NB4 (cell line): ENCODE data around the gene WDR87.
A peak's percentile ranks its signal among the peaks of the same experiment; 100 is the strongest.

ENCODE experiments used
- DNase-seq: peaks from one replicate; pipeline ENCODE4 v3.0.0; 2010; ENCODE audit warnings: low read depth
- H3K4me3 ChIP-seq: one replicate; pipeline ENCODE4 v1.5.1; 2011; ENCODE audit warnings: mild to moderate bottlenecking, low read depth, low read length, moderate library complexity
- CTCF ChIP-seq: IDR thresholded peaks from one replicate; pipeline ENCODE4 v1.5.1; 2012; ENCODE audit warnings: low read depth, low read length
- MAX ChIP-seq: IDR thresholded peaks from 2 replicates; pipeline ENCODE4 v1.6.1; 2011; ENCODE audit warnings: low read depth, low read length
- MYC ChIP-seq: IDR thresholded peaks from 2 replicates; pipeline ENCODE4 v1.6.1; 2011; ENCODE audit warnings: low read depth, low read length
- POLR2A ChIP-seq: IDR thresholded peaks from 2 replicates; pipeline ENCODE4 v1.6.1; 2011; ENCODE audit warnings: mild to moderate bottlenecking; ENCODE audit not compliant: insufficient read length; ENCODE audit errors: extremely low read depth

The WDR87 gene

DNA sequence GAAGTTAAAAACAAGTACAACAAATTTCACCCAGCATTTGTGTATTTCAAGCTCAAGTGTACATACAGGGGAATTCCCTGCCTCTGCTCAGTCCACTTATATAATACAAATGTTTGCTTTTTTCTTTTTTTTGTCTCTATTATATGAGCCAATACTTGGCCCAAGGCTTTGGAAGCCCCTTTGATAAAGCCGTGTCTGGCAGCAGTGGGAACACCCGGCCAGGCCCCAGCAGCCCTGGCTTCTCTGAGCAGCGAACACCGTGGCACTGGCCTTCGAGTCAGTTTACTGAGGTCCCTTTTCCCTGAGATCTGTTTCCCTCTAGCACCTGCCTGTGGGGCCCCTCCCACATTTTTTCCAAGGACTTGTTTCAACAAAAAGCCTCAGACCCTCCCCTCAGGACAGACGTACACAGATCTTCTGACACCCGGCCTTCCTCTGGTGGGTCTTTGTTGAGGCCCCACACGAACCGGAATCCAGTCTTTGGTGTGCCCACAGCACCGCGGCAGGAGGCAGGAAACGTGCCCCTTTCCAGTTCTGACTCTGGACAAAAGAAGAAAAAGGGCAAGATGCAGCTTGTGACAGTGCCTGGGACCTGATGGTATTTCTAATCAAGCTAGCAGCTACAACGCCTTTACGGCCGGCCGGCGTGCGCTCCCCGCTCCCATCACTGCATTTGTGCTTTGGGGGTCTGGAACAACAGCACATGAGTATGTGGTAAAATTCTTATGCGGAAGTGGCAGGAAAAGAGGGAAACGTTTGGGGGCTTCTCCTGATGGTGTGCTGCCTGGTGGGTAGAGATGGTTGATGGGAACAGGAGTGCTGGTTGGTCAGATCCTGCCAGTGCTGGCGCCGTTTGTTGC lies 14.4 kb upstream of the WDR87 start:
- TF ChIP-seq MYC (no peak), CTCF (no peak), MAX (no peak), POLR2A (no peak)
- DNase-seq, result no peak
- H3K4me3 ChIP-seq, result no peak overlapping the region

GRCh38 chr19:37914908-37915307 lies 8.5 kb upstream of the WDR87 start:
- TF ChIP-seq CTCF (no peak), MYC (no peak), MAX (no peak), POLR2A (no peak)
- no peak overlapping the region for H3K4me3 ChIP-seq
- peak; percentile 54 for DNase-seq

GRCh38 chr19:37909661-37910199 lies 3.3 kb upstream of the WDR87 start:
- DNase-seq, result no peak
- TF ChIP-seq MAX (no peak), MYC (no peak), CTCF (no peak)

DNA sequence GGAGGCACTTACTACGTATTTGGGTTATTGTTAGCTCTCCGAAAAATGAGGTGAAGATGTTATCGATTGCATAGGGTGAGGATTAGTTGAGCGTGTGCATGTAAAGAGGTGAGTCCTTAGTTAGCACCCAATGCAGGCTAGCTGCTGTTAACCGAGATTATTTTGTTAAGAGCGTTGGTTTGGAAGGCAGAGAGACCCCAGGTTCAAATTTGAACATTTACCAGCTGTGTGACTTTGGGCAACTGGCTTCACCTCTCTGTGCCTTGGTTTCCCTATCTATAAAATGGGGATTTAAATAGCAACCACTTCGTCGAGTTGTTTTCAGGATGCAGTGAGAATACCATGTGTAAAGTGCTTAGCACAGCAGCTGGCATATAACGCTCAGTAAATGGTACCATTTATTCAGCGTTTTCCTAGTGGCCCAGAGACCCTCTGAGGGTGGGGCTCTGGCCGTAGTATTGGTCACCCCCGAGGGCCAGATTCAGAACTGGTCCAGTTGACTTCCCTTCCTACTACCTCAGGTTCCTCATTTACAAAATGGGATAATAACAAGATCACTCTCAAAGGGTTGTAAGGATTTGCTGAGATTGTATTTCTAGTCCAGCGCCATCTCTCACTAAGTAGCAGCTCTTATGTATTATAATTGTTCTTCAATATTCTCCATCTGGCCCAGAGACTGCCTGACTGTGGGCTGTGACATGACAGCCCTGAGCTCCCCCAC lies 1.5 kb upstream of the WDR87 start:
- no peak for TF ChIP-seq POLR2A
- no peak for TF ChIP-seq MYC
- TF ChIP-seq MAX, result no peak
- TF ChIP-seq CTCF, result no peak
- H3K4me3 ChIP-seq, result peak overlapping the region; percentile 87
- no peak for DNase-seq

More at GRCh38 chr19:37909661-37910199, 3.3 kb upstream of the WDR87 start:
- no peak overlapping the region for H3K4me3 ChIP-seq

DNA sequence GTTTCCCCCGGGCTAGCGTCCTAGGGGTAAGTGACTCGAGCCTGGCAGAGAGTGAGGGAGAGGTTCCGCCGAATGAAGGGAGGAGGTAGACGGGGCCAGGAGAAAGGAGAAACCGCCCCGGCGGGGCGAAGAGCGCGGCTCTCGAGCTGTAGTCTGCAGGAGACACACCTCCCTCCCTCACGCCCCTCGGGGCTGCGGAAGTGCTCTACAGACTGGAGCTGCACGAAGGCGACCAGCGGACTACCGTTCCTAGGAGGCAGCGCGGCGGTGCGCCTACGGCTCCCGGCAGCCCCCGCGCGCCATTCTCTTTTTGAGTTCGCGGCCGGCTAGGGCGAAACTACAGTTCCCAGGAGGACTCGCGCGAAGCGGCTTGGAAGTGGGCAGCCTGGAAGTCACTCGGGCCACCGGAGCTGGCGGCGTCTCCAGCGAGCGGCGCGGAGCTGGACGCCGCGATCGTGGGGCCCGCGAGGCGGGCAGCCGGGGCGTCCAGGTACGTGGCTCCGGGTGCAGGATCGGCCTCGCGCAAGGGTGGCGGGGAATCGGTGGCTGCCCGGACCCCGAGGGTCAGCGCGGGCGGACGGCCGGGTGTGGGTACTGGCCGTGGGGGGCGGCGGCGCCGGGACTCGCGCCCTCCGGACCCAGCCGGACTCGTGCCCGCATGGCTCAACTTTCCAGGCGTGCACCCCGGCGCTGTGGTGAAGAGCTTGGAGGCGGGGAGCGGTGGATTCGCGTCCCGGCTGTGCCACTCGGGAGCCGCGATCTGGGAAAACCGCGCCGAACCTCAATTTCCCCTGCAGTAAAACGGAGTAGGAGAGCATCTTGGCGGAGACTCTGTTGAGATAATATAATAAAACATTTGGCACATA lies 708 bp upstream of the WDR87 start, which contains the start of gene SIPA1L3:
Gene SIPA1L3 (plus strand): TSS at position 340 of the 866 bp plus-strand sequence. CDS start 174,358 bp downstream, outside the sequence.
- DNase-seq, result peak; percentile 95
- TF ChIP-seq MYC, result peak; percentile 47; the same call in 1 of the 2 replicates
- TF ChIP-seq POLR2A, result peak; percentile 25
- TF ChIP-seq CTCF, result no peak
- no peak; the same call in 1 of the 2 replicates for TF ChIP-seq MAX

More for the DNA sequence above, 708 bp upstream of the WDR87 start, which contains the start of gene SIPA1L3:
- peak within 1 kb of the TSS; percentile 87 for H3K4me3 ChIP-seq
